K562 (cell line): ENCODE results near the gene ELOVL5. TPM values are rescaled to one million over a fixed set of nuclear protein-coding genes. Genes with fewer than 3 reads are reported as not detected.

Experiments
- BHLHE40 ChIP-seq: IDR thresholded peaks from 2 replicates; pipeline ENCODE4 v1.6.1; 2011; ENCODE audit warnings: low read length, improper control_type of control experiment
- CAMTA2 ChIP-seq: fragments of 250-450 bp; sonication (Bioruptor Pico); conservative IDR thresholded peaks from 2 replicates; pipeline ENCODE4 v1.5.1; 2022
- CEBPG ChIP-seq, 3 experiments: fragments of 200-800 bp in 1 of 3; sonication (Bioruptor generic) in 1 of 3; sonication (generic) in 1 of 3; formaldehyde crosslinking in 1 of 3; IDR thresholded peaks in 2 of 3; conservative IDR thresholded peaks in 1 of 3; 2 replicates each; pipeline versions ENCODE4 v1.6.1 to v1.8.0; 2016 to 2022; ENCODE audit warnings: missing compliant biosample characterization in 2 of 3, missing genetic modification characterization in 2 of 3, mild to moderate bottlenecking in 1 of 3, missing genetic modification reagents in 1 of 3
- E2F8 ChIP-seq: fragments of 450-650 bp; IDR thresholded peaks from 2 replicates; pipeline ENCODE4 v1.7.1; 2018; ENCODE audit warnings: mild to moderate bottlenecking, low read depth; ENCODE audit not compliant: partially characterized antibody
- FOXP4 ChIP-seq: sonication (generic); formaldehyde crosslinking; IDR thresholded peaks from 2 replicates; pipeline ENCODE4 v1.8.0; 2022; ENCODE audit warnings: mild to moderate bottlenecking, missing genetic modification reagents, borderline replicate concordance
- GATA2 ChIP-seq: sonication (generic); formaldehyde crosslinking; IDR thresholded peaks from 2 replicates; pipeline ENCODE4 v1.4.0; 2020; ENCODE audit warnings: mild to moderate bottlenecking, missing genetic modification reagents
- HMG20A ChIP-seq: fragments of 450-650 bp; formaldehyde crosslinking; conservative IDR thresholded peaks from 2 replicates; pipeline ENCODE4 v1.4.0; 2020; ENCODE audit warnings: mild to moderate bottlenecking, mixed read lengths
- RBM14 ChIP-seq: fragments of 200-400 bp; formaldehyde crosslinking; IDR thresholded peaks from 2 replicates; pipeline ENCODE4 v1.6.1; 2018; ENCODE audit warnings: low read depth, mild to moderate bottlenecking, low read length, moderate library complexity, borderline replicate concordance; ENCODE audit not compliant: insufficient read depth
- USF1 ChIP-seq: sonication (generic); formaldehyde crosslinking; IDR thresholded peaks from 2 replicates; pipeline ENCODE4 v1.9.0; 2022; ENCODE audit warnings: mild to moderate bottlenecking, missing genetic modification reagents
- ZNF134 ChIP-seq: fragments of 250-450 bp; sonication (Bioruptor Pico); conservative IDR thresholded peaks from 2 replicates; pipeline ENCODE4 v1.4.0; 2020
- polyA plus RNA-seq, 8 experiments: library from polyadenylated mRNA; depleted of rRNA in 4 of 8; stranded (reverse) in 5 of 8; unstranded in 3 of 8; fragments of >200 nt; fragmentation: Nextera tagmentation in 2 of 8; fragmentation: Illumina TruSeq in 1 of 8; extraction: Ambion mirVana in 2 of 8; extraction: Trizol in 1 of 8; gene quantifications; 2 replicates each; pipeline versions ENCODE4 v1.2.1 to v1.2.3, GENCODE V29; 2011 to 2014; ENCODE audit warnings: inconsistent platforms in 1 of 8, missing spikeins in 1 of 8
- total RNA-seq, 7 experiments: library from RNA; depleted of rRNA in 6 of 7; stranded (reverse); fragments of >200 nt in 6 of 7; fragmentation: Illumina TruSeq in 2 of 7; extraction: Trizol in 2 of 7; gene quantifications; 2 replicates each; pipeline versions ENCODE4 v1.2.1 to v1.2.3, GENCODE V29; 2011 to 2021; ENCODE audit warnings: low replicate concordance in 1 of 7
- TF ChIP-seq, protein P1 (sequence below): fragments of 250-450 bp; sonication (Bioruptor Pico); IDR thresholded peaks from 2 replicates; pipeline ENCODE4 v1.5.0; 2021; ENCODE audit warnings: mild to moderate bottlenecking, borderline replicate concordance
- TF ChIP-seq, protein P2 (sequence below): fragments of 450-650 bp; conservative IDR thresholded peaks from 2 replicates; pipeline ENCODE4 v1.6.1; 2016; ENCODE audit warnings: missing genetic modification characterization, low read depth, mild to moderate bottlenecking, control low read depth, missing compliant biosample characterization
- TF ChIP-seq, protein P3 (sequence below), 2 experiments: fragments of 450-650 bp in 1 of 2; sonication (generic) in 1 of 2; formaldehyde crosslinking in 1 of 2; IDR thresholded peaks in 1 of 2; conservative IDR thresholded peaks in 1 of 2; 2 replicates each; pipeline versions ENCODE4 v1.6.1 to v1.8.1; 2016 to 2023; ENCODE audit warnings: mild to moderate bottlenecking in 2 of 2, moderate library complexity in 2 of 2, inconsistent platforms in 1 of 2, missing genetic modification reagents in 1 of 2

ELOVL5 gene
- total and polyA plus RNA-seq, 9 of the 15 experiments (the other 6 are each of a cell fraction or from before 2014, with no cell fraction given): 70.6 to 245 (median 132) TPM

DNA sequence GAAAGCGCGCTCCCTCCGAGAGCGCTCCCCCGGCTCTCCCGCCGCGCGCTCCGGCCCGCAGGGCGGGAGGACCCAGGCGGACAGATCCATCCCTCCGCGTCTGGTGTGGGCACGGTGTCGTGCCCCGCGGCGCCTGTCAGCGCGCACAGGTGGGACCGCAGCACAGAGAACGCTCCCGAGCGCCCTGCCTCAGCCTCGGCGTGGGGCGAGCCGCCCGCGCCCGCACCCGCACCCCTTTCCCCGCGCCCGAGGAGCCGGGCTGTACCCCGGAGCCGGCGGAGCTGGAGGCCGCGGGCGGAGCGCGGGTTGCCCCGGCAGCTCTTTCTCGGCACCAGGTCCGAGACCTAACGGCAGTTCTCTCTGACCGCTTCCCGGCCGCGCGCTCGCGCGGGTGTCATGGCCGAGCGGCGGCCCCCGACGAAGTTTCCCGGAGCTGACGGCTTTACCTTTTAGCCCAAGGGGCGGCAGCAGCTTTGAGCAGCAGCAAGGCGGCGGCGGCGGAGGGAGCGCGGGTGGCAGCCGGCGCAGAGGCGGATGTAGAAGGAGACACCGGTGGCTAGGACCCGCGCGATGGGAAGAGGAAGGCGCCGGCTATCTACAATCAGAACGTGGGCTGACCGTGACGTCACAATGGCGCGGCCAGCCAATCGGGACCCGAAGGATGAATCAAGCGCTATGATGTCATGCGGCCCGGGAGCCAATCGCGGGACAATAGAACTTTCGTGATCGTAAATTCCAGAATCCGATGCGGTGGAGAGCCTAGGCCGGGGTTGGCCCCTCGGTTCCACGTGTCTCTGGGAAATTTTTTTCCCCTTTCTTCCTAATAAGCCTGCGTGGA, at the start of gene ELOVL5 (continued):
- no peak; the same call in 1 of the 2 replicates for TF ChIP-seq FOXP4 (CRISPR knock-in tag)
- TF ChIP-seq, protein P1, sequence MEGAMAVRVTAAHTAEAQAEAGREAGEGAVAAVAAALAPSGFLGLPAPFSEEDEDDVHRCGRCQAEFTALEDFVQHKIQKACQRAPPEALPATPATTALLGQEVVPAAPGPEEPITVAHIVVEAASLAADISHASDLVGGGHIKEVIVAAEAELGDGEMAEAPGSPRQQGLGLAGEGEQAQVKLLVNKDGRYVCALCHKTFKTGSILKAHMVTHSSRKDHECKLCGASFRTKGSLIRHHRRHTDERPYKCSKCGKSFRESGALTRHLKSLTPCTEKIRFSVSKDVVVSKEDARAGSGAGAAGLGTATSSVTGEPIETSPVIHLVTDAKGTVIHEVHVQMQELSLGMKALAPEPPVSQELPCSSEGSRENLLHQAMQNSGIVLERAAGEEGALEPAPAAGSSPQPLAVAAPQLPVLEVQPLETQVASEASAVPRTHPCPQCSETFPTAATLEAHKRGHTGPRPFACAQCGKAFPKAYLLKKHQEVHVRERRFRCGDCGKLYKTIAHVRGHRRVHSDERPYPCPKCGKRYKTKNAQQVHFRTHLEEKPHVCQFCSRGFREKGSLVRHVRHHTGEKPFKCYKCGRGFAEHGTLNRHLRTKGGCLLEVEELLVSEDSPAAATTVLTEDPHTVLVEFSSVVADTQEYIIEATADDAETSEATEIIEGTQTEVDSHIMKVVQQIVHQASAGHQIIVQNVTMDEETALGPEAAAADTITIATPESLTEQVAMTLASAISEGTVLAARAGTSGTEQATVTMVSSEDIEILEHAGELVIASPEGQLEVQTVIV (CRISPR knock-in tag): no peak
- TF ChIP-seq, protein P2, sequence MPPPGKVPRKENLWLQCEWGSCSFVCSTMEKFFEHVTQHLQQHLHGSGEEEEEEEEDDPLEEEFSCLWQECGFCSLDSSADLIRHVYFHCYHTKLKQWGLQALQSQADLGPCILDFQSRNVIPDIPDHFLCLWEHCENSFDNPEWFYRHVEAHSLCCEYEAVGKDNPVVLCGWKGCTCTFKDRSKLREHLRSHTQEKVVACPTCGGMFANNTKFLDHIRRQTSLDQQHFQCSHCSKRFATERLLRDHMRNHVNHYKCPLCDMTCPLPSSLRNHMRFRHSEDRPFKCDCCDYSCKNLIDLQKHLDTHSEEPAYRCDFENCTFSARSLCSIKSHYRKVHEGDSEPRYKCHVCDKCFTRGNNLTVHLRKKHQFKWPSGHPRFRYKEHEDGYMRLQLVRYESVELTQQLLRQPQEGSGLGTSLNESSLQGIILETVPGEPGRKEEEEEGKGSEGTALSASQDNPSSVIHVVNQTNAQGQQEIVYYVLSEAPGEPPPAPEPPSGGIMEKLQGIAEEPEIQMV (tag): no peak
- no peak for TF ChIP-seq RBM14
- peak; percentile 64 for TF ChIP-seq USF1 (CRISPR knock-in tag)
- TF ChIP-seq CEBPG (CRISPR knock-in tag; IDR thresholded peaks at IDR 0.05): no peak
- TF ChIP-seq CEBPG (tag; conservative IDR thresholded peaks at IDR 0.05 in 1 of 2, IDR thresholded peaks at IDR 0.05 in 1 of 2): peak in 1 of 2 experiments; percentile 45; a peak in 1 of 4 replicates
- TF ChIP-seq HMG20A (CRISPR knock-in tag): no peak
- TF ChIP-seq CAMTA2 (CRISPR knock-in tag): no peak
- TF ChIP-seq BHLHE40: 0 out of 2 replicates have a peak, but pooled peaks have one; percentile 27
- peak; percentile 96 for TF ChIP-seq GATA2 (CRISPR knock-in tag)
- peak; percentile 87 for TF ChIP-seq E2F8
- TF ChIP-seq ZNF134 (CRISPR knock-in tag): no peak
- TF ChIP-seq, protein P3, sequence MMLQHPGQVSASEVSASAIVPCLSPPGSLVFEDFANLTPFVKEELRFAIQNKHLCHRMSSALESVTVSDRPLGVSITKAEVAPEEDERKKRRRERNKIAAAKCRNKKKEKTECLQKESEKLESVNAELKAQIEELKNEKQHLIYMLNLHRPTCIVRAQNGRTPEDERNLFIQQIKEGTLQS (IDR thresholded peaks at IDR 0.05): peak; percentile 96
- TF ChIP-seq, protein P3 (CRISPR knock-in tag; conservative IDR thresholded peaks at IDR 0.05): peak; percentile 77; the same call in 1 of the 2 replicates
